Neuronal stem cell (in vitro differentiated cells): ENCODE results near the gene CMSS1.

Experiments used
- DNase-seq: peaks from one replicate; pipeline ENCODE4 v3.0.0-alpha.2; 2013; ENCODE audit warnings: low spot score
- H2AFZ ChIP-seq: one replicate; pipeline ENCODE4 v1.6.1; 2013; ENCODE audit warnings: mild to moderate bottlenecking, low read length, inconsistent platforms
- H2AK5ac ChIP-seq: 2 replicates; pipeline ENCODE4 v1.6.1; 2013; ENCODE audit warnings: low read depth, mild to moderate bottlenecking, inconsistent platforms, low read length, moderate library complexity, mixed read lengths
- H2BK120ac ChIP-seq: 2 replicates; pipeline ENCODE4 v1.6.1; 2013; ENCODE audit warnings: low read depth, mild to moderate bottlenecking, inconsistent platforms, low read length, moderate library complexity, mixed read lengths
- H2BK12ac ChIP-seq: one replicate; pipeline ENCODE4 v1.6.1; 2013; ENCODE audit warnings: low read length, inconsistent platforms
- H2BK15ac ChIP-seq: 2 replicates; pipeline ENCODE4 v1.6.1; 2013; ENCODE audit warnings: mild to moderate bottlenecking, low read length, inconsistent platforms, mixed read lengths
- H2BK5ac ChIP-seq: one replicate; pipeline ENCODE4 v1.6.1; 2013; ENCODE audit warnings: inconsistent platforms, mild to moderate bottlenecking, low read length, moderate library complexity
- H3K14ac ChIP-seq: one replicate; pipeline ENCODE4 v1.6.1; 2013; ENCODE audit warnings: low read length, inconsistent platforms
- H3K18ac ChIP-seq: 2 replicates; pipeline ENCODE4 v1.6.1; 2013; ENCODE audit warnings: low read length, inconsistent platforms
- H3K23ac ChIP-seq: 2 replicates; pipeline ENCODE4 v1.6.1; 2013; ENCODE audit warnings: low read depth, mild to moderate bottlenecking, mixed read lengths, low read length, inconsistent platforms; ENCODE audit not compliant: poor library complexity
- H3K27ac ChIP-seq: replicated peaks from 3 replicates; pipeline ENCODE4 v1.5.1; 2013; ENCODE audit warnings: low read length, inconsistent platforms
- H3K27me3 ChIP-seq, 3 experiments: 2 replicates each; pipeline ENCODE4 v1.6.1; 2013; ENCODE audit warnings: low read length in 3 of 3, mild to moderate bottlenecking in 2 of 3, inconsistent platforms in 1 of 3, low read depth in 1 of 3, mixed read lengths in 1 of 3, moderate library complexity in 1 of 3; ENCODE audit not compliant: control insufficient read depth in 3 of 3, insufficient read depth in 3 of 3
- H3K36me3 ChIP-seq, 2 donors: replicated peaks in 1 of 2; 2 replicates each; pipeline ENCODE4 v1.6.1; 2013; ENCODE audit warnings: low read length in 2 of 2; ENCODE audit not compliant: control insufficient read depth in 2 of 2, insufficient read depth in 2 of 2
- H3K4ac ChIP-seq: 2 replicates; pipeline ENCODE4 v1.6.1; 2013; ENCODE audit warnings: inconsistent platforms, mild to moderate bottlenecking, low read length, moderate library complexity
- H3K4me1 ChIP-seq, 2 donors: 1 replicate in 1 of 2; 2 replicates in 1 of 2; pipeline ENCODE4 v1.6.1; 2013; ENCODE audit warnings: low read length in 2 of 2, low read depth in 1 of 2; ENCODE audit not compliant: control insufficient read depth in 2 of 2, insufficient read depth in 1 of 2
- H3K4me2 ChIP-seq: one replicate; pipeline ENCODE4 v1.6.1; 2013; ENCODE audit warnings: mild to moderate bottlenecking, low read length, inconsistent platforms; ENCODE audit not compliant: insufficient read depth, poor library complexity, severe bottlenecking
- H3K4me3 ChIP-seq, 2 donors: 2 replicates each; pipeline ENCODE4 v1.5.1; 2013; ENCODE audit warnings: low read length in 2 of 2, mild to moderate bottlenecking in 2 of 2, inconsistent platforms in 1 of 2, moderate library complexity in 1 of 2
- H3K79me1 ChIP-seq: one replicate; pipeline ENCODE4 v1.6.1; 2013; ENCODE audit warnings: low read depth, mild to moderate bottlenecking, inconsistent platforms, low read length, moderate library complexity
- H3K9ac ChIP-seq: one replicate; pipeline ENCODE4 v1.6.1; 2013; ENCODE audit warnings: mild to moderate bottlenecking, low read depth, low read length, inconsistent platforms; ENCODE audit not compliant: poor library complexity
- H3K9me3 ChIP-seq, 2 donors: replicated peaks in 1 of 2; 2 replicates each; pipeline versions ENCODE3 to v1.6.1; 2013; ENCODE audit warnings: low read length in 2 of 2, mild to moderate bottlenecking in 2 of 2, inconsistent platforms in 1 of 2, low read depth in 1 of 2, mixed read lengths in 1 of 2, moderate library complexity in 1 of 2; ENCODE audit not compliant: control insufficient read depth in 2 of 2, insufficient read depth in 1 of 2
- H4K8ac ChIP-seq: one replicate; pipeline ENCODE4 v1.6.1; 2013; ENCODE audit warnings: low read depth, mild to moderate bottlenecking, inconsistent platforms, low read length, moderate library complexity
- H4K91ac ChIP-seq: one replicate; pipeline ENCODE4 v1.6.1; 2013; ENCODE audit warnings: low read length, low read depth, mild to moderate bottlenecking, inconsistent platforms; ENCODE audit not compliant: poor library complexity
- WGBS, 2 donors: extraction: QIAGEN DNeasy Blood & Tissue Kit; methylation state at CpG; one replicate each; pipeline ENCODE4 v1.1.7; 2013; ENCODE audit warnings: missing lambda C conversion rate in 2 of 2, mixed read lengths in 1 of 2; ENCODE audit not compliant: insufficient read length in 2 of 2, insufficient replicate concordance in 1 of 2; ENCODE audit errors: extremely low coverage in 2 of 2; 5-methylcytosine and 5-hydroxymethylcytosine counted together

The CMSS1 gene

DNA sequence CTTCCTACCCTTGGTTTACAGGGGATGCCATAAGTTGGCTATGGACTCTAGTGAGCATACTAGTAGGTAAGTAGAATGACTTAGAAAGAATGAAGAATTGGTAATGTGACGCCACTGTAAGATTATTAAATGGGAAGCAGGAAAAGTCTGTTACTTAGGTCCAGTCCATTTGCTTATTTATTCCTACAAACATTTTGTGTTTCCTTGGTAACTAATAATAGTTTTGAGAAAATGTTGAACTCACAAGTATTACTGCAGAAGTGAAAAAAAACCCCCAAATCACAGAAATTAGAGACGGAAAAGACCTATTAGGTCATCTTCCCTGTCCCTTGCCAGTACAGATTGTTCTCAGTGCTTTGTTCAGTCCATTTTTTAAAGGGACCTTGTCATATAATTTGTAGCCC, 63.5 kb downstream of the CMSS1 start:
- H3K4ac ChIP-seq: no peak overlapping the region
- DNase-seq: no peak
- H2BK15ac ChIP-seq: no peak overlapping the region
- no peaks in the 10 kb centered on the region for H3K36me3 ChIP-seq
- no peaks in the 10 kb centered on the region for H3K79me1 ChIP-seq
- no peaks in the 10 kb centered on the region for H3K27me3 ChIP-seq
- H3K9ac ChIP-seq: no peak overlapping the region
- H3K9me3 ChIP-seq: no peaks in the 10 kb centered on the region
- H3K14ac ChIP-seq: no peak overlapping the region
- no CpG with 5 or more reads among the region's 2 CpGs for WGBS, 2 donors
- H3K4me1 ChIP-seq: peaks cover 2 to 12% of the 10 kb centered on the region in 2 donors
- no peak overlapping the region for H3K4me2 ChIP-seq
- H4K91ac ChIP-seq: no peak overlapping the region
- no peak overlapping the region for H3K4me3 ChIP-seq
- no peak overlapping the region for H2BK5ac ChIP-seq
- H2BK12ac ChIP-seq: no peak overlapping the region
- no peak overlapping the region for H4K8ac ChIP-seq
- H3K27ac ChIP-seq: no peak overlapping the region
- H2AK5ac ChIP-seq: no peak overlapping the region
- no peak overlapping the region for H2AFZ ChIP-seq
- no peak overlapping the region for H3K23ac ChIP-seq
- H3K18ac ChIP-seq: no peak overlapping the region
- no peak overlapping the region for H2BK120ac ChIP-seq

DNA sequence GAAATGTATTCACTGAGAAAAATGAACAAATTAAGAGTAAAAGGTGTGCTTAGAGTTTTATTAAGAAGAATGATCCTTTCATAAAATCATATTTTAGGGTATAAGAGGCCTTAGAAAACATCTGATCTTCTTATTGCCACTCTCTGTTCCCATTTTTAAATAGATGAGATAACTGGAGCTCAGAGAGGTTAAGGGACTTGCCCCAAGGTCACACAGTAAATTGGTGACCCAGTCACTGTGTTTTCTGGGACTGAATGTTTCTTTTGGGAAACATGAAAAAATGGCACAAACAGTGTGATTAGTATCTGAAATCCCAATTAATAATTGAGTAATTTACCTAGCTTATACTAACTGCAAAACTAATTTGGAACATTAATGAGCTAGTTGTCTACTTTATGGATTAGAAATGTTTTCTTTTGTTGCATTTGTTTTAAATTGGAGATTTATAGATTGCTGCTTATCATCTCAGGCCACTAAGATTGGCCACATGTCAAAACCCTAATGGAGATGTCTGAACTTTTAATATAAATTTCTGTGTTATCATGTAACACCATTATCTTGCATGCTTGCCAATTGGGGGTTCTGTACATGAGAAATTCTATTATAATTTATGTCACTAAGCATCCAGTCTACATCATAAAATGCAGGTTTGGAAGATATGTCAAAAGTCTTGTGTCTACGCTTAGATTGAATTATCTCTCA, 64.9 kb downstream of the CMSS1 start:
- Histone ChIP-seq H3K18ac (no peak overlapping the region), H3K27me3 (no peaks in the 10 kb centered on the region)

DNA sequence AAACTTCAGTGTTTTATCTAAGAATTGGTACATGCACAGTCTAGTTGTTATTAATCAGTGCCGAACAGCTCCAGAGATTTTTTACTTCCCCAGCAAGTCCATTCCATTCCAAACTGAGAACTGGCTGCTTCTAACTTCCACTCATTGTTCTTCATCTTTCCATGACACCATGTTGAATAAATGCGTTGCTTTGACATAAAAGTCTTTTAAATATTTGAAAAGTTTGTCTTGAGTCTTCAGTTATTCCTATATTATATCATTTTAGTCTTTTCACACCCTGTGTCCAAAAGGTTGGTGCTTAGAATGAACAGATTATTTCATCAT, 65.4 kb downstream of the CMSS1 start:
- Histone ChIP-seq H2BK12ac (no peak overlapping the region), H2AFZ (no peak overlapping the region), H3K4me3 (no peak overlapping the region), H3K18ac (no peak overlapping the region), H2BK15ac (no peak overlapping the region), H3K9ac (no peak overlapping the region), H3K4ac (no peak overlapping the region), H3K14ac (no peak overlapping the region), H3K27ac (no peak overlapping the region), H3K9me3 (peaks cover 0 to 2% of the 10 kb centered on the region in 2 donors), H2BK5ac (no peak overlapping the region), H3K36me3 (no peaks in the 10 kb centered on the region), H3K4me2 (no peak overlapping the region), H2BK120ac (no peak overlapping the region), H3K4me1 (peaks cover 2 to 11% of the 10 kb centered on the region in 2 donors), H2AK5ac (no peak overlapping the region), H4K8ac (no peak overlapping the region), H4K91ac (no peak overlapping the region), H3K27me3 (no peaks in the 10 kb centered on the region), H3K79me1 (no peaks in the 10 kb centered on the region), H3K23ac (no peak overlapping the region)
- no peak for DNase-seq
- WGBS, 2 donors: no CpG with 5 or more reads among the region's 2 CpGs

More for the DNA sequence above, 64.9 kb downstream of the CMSS1 start:
- Histone ChIP-seq H3K4me3 (no peak overlapping the region), H2BK12ac (no peak overlapping the region), H3K14ac (no peak overlapping the region), H2BK120ac (no peak overlapping the region), H3K27ac (no peak overlapping the region), H3K4me2 (no peak overlapping the region), H4K8ac (no peak overlapping the region), H3K9ac (no peak overlapping the region), H2BK15ac (no peak overlapping the region), H4K91ac (no peak overlapping the region), H2BK5ac (no peak overlapping the region), H3K23ac (no peak overlapping the region), H3K79me1 (no peaks in the 10 kb centered on the region), H3K36me3 (no peaks in the 10 kb centered on the region), H2AFZ (no peak overlapping the region), H3K4ac (no peak overlapping the region), H3K4me1 (peaks cover 2 to 11% of the 10 kb centered on the region in 2 donors), H2AK5ac (no peak overlapping the region), H3K9me3 (peaks cover 0 to 2% of the 10 kb centered on the region in 2 donors)
- DNase-seq: no peak
- no CpG with 5 or more reads among the region's 1 CpG for WGBS, 2 donors

DNA sequence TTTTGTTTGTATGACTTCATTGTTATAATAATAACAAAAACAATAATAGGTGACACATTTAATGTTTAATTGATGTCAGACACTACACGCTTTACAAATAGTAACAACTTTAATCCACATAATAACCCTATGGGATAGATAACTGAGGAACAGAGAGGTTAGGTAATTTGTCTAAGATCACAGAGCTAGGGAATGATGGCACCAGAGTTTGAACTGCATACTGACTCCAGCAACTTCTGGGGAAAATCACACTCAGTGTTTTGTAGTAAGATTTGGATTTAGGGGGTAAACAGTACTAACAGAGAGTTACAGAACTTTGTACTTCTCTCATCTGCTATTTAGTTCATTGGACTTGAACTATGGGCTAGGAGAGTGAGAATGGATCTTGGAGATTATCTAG, 66.0 kb downstream of the CMSS1 start:
- H3K27ac ChIP-seq: no peak overlapping the region
- H3K23ac ChIP-seq: no peak overlapping the region
- no CpG with 5 or more reads among the region's 1 CpG for WGBS, 2 donors
- H2BK12ac ChIP-seq: no peak overlapping the region
- peaks cover 0 to 2% of the 10 kb centered on the region in 2 donors for H3K9me3 ChIP-seq
- no peak overlapping the region for H4K8ac ChIP-seq
- H2BK120ac ChIP-seq: no peak overlapping the region
- DNase-seq: no peak
- H3K4me3 ChIP-seq: no peak overlapping the region
- no peaks in the 10 kb centered on the region for H3K36me3 ChIP-seq
- H3K9ac ChIP-seq: no peak overlapping the region
- no peak overlapping the region for H2AK5ac ChIP-seq
- no peaks in the 10 kb centered on the region for H3K27me3 ChIP-seq
- H3K14ac ChIP-seq: no peak overlapping the region
- no peak overlapping the region for H2BK15ac ChIP-seq
- no peak overlapping the region for H3K4me2 ChIP-seq
- H3K18ac ChIP-seq: no peak overlapping the region
- no peak overlapping the region for H2AFZ ChIP-seq
- H4K91ac ChIP-seq: no peak overlapping the region
- no peaks in the 10 kb centered on the region for H3K79me1 ChIP-seq
- no peak overlapping the region for H3K4ac ChIP-seq
- no peak overlapping the region for H2BK5ac ChIP-seq
- peaks cover 2 to 11% of the 10 kb centered on the region in 2 donors for H3K4me1 ChIP-seq
